Cardiac fibroblast (primary cell): Measurements from ENCODE around the gene STRN3.
"Not testable (repeated sequence)": the region's sequence is repeated elsewhere in the genome, so short reads cannot be mapped to it uniquely, and the experiment has no call there.

Experiments
- DNase-seq, 2 donors: peaks; one replicate each; pipeline versions ENCODE4 v3.0.0 to v3.0.0-alpha.2; 2010; ENCODE audit warnings: low read depth in 2 of 2
- H3K4me3 ChIP-seq, 2 donors: replicated peaks in 1 of 2; 1 replicate in 1 of 2; 2 replicates in 1 of 2; pipeline ENCODE4 v1.5.1; 2011; ENCODE audit warnings: low read depth in 2 of 2, low read length in 2 of 2, mild to moderate bottlenecking in 2 of 2, moderate library complexity in 1 of 2
- TF ChIP-seq, protein P1 (sequence below): IDR thresholded peaks from one replicate; pipeline ENCODE4 v1.5.1; 2011; ENCODE audit warnings: low read depth, mild to moderate bottlenecking, low read length, inconsistent platforms

Gene STRN3

DNA sequence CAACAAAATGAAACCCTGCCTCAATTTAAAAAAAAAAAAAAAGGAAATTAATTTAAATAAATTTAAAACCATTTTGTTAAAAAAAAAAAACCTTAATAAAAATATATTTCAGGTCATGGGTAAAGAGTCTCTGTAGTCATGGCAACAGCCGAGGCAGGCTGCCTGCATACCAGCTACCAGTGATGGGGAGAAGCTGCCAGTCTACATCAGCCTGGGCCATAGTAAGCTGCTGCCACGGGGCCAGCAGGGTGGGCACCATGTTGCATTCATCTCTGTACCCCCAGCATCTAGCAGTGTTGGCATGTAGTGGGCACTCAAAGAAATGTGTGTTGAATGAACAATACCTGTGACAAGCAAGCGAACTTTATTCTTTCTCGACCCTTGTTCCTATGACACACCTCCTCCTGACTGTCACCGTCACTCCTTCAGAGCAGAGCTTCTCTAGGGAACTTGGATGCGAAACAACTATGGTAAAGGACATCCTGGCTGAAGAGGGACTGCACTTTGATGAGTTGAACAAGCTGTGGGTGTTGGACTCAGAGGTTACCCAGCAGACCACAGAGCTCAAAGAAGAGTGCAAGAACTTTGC lies 8.0 kb downstream of the STRN3 start:
- TF ChIP-seq, protein P1, sequence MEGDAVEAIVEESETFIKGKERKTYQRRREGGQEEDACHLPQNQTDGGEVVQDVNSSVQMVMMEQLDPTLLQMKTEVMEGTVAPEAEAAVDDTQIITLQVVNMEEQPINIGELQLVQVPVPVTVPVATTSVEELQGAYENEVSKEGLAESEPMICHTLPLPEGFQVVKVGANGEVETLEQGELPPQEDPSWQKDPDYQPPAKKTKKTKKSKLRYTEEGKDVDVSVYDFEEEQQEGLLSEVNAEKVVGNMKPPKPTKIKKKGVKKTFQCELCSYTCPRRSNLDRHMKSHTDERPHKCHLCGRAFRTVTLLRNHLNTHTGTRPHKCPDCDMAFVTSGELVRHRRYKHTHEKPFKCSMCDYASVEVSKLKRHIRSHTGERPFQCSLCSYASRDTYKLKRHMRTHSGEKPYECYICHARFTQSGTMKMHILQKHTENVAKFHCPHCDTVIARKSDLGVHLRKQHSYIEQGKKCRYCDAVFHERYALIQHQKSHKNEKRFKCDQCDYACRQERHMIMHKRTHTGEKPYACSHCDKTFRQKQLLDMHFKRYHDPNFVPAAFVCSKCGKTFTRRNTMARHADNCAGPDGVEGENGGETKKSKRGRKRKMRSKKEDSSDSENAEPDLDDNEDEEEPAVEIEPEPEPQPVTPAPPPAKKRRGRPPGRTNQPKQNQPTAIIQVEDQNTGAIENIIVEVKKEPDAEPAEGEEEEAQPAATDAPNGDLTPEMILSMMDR = no peak
- no peak for DNase-seq
- H3K4me3 ChIP-seq = no peak overlapping the region

DNA sequence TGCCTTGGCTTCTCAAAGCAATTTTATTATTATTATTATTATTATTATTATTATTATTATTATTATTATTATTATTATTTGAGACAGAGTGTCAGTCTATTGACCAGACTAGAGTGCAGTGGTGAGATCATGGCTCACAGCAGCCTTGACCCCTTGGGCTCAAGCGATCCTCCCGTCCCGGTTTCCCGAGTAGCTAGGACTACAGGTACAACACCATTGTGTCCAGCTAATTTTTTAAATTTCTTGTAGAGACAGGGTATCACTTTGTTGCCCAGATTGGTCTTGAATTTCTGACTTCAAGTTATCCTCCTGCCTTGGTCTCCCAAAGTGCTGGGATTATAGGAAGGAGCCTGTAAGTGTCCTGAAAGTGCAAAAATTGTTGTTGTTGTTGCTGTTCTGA lies 12.3 kb downstream of the STRN3 start:
- TF ChIP-seq, protein P1 = no peak
- no peak overlapping the region for H3K4me3 ChIP-seq

DNA sequence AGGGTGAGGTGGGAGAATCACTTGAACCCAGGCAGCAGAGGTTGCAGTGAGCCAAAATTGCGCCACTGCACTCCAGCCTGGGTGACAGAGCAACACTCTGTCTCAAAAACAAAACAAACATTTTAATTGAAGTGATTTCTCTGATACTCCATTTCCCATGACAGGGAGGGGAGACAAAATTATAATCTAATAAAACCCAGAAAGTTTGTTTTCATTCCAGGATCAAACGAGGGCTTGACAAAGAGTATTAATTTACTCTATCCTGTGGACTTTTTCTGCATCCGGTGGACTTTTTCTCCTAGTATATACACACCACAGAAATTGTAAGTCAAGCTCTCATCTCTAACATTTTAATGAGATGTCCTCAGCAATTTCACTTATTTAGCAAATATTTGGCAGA lies 15.2 kb downstream of the STRN3 start:
- no peak overlapping the region for H3K4me3 ChIP-seq
- DNase-seq = no peak
- TF ChIP-seq, protein P1 = no peak

More for the DNA sequence above, 12.3 kb downstream of the STRN3 start:
- no peak for DNase-seq

DNA sequence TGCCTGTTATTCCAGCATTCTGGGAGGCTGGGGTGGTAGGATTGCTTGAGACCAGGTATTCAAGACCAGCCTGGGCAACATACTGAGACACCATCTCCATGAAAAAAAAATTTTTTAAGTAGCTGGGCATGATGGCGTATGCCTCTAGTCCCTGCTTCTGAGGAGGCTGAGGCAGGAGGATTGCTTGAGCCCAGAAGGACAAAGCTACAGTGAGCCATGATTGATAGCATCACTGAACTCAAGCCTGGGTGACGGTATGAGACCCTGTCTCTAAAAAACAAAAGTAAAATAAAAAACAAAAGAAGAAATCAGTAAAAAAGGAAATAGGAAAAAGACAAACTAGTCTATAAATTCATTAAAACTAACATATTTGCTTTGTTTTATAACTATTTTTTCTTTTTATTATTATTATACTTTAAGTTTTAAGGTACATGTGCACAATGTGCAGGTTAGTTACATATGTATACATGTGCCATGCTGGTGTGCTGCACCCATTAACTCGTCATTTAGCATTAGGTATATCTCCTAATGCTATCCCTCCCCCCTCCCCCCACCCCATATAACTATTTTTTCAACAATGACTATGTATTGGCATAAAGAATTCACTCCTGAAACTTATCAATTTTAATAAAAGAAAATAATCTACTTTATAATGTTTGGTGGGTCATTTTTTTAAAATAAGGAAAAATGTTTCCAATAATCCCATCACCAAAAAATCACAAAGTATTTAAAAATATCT lies 16.2 kb downstream of the STRN3 start:
- TF ChIP-seq, protein P1 = no peak
- DNase-seq = no peak
- no peak overlapping the region for H3K4me3 ChIP-seq

DNA sequence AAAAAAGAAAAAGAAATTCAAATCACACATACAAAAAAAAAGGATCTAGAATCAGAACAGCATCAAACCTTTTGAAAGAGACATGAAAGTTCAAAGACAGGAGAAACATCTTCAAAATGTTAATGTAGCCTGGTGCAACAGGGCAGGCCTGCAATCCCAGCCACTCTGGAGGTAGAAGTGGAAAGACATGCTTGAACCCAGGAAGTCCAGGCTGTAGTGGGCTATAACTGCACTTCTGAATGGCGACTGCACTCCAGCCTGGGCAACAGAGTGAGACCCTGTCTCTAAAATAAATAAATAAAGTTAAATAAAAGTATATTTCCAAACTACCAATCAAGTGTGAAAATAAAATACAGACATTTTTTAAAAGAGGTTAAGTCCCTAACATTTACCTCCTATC lies 19.5 kb downstream of the STRN3 start:
- TF ChIP-seq, protein P1 = no peak
- no peak for DNase-seq
- no peak overlapping the region for H3K4me3 ChIP-seq

DNA sequence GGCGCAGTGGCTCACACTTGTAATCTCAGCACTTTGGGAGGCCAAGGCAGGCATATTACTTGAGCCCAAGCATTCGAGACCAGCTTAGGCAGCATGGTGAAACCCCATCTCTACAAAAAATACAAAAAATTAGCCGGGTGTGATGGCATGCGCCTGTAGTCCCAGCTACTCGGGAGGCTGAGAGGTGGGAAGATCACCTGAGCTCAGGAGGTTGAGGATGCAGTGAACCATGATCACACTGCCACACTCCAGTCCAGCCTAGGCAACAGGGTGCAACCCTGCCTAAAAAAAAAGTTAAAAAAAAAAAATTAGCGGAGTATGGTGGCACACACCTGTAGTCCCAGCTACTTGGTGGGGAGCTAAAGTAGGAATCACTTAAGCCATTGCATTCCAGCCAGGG lies 22.2 kb downstream of the STRN3 start:
- not testable (repeated sequence) for H3K4me3 ChIP-seq

DNA sequence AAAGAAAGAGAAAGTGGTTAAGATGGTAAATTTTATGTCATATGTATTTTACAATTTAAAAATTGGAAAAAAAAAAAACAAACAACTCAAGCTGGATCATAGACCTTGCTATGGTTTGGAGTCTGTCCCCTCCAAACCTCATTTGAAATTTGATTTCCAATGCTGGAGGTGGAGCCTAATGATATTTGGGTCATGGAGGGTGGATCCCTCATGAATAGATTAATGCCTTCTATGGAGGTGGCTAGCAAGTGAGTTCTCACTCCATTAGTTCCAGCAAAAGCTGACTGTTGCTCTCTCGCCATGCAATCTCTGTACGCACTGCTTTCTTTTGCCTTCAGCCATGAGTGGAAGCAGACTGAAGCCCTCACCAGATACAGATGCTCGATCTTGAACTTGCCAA lies 22.9 kb downstream of the STRN3 start:
- no peak for DNase-seq
- TF ChIP-seq, protein P1 = no peak
- H3K4me3 ChIP-seq = no peak overlapping the region

More for the DNA sequence above, 22.2 kb downstream of the STRN3 start:
- not testable (repeated sequence) for DNase-seq
